Tibial artery (tissue), 4 donors: ENCODE data around the gene GFM1.

ENCODE experiments used
- DNase-seq, 2 donors: peaks; one replicate each; pipeline ENCODE4 v3.0.0-alpha.2; 2019
- H3K27ac ChIP-seq, 2 donors: fragments of 200-600 bp; sonication (generic) in 1 of 2; 1 replicate in 1 of 2; 2 replicates in 1 of 2; pipeline ENCODE4 v1.5.1; 2018 to 2019; ENCODE audit warnings: mild to moderate bottlenecking in 1 of 2
- H3K27me3 ChIP-seq, 2 donors: fragments of 200-600 bp; sonication (generic) in 1 of 2; one replicate each; pipeline versions ENCODE4 v1.5.1 to v1.6.0; 2016 to 2019
- H3K36me3 ChIP-seq, 3 donors: fragments of 200-600 bp; sonication (generic) in 2 of 3; one replicate each; pipeline ENCODE4 v1.5.1; 2016 to 2019; ENCODE audit warnings: mild to moderate bottlenecking in 2 of 3
- H3K4me1 ChIP-seq, 4 donors: fragments of 200-600 bp; sonication (generic) in 2 of 4; 1 replicate in 3 of 4; 2 replicates in 1 of 4; pipeline ENCODE4 v1.5.1; 2016 to 2019
- H3K4me3 ChIP-seq, 2 donors: fragments of 200-600 bp; sonication (generic) in 1 of 2; 1 replicate in 1 of 2; 2 replicates in 1 of 2; pipeline ENCODE4 v1.5.1; 2018 to 2019; ENCODE audit warnings: mild to moderate bottlenecking in 2 of 2
- H3K9me3 ChIP-seq, 3 donors: fragments of 200-600 bp; sonication (generic) in 1 of 3; one replicate each; pipeline ENCODE4 v1.5.1; 2016 to 2019
- intact Hi-C: fragments of 100-400 bp; cut with DNase I; formaldehyde crosslinking; loops from one replicate; pipeline ENCODE4 v1.15.0; 2023; ENCODE audit warnings: low total_unique reads
- TF ChIP-seq, protein P1 (sequence below), 2 experiments: fragments of 200-600 bp in 1 of 2; fragments of 450-650 bp in 1 of 2; IDR thresholded peaks; one replicate each; pipeline ENCODE4 v1.5.1; 2017 to 2019; ENCODE audit warnings: antibody characterized with exemption in 2 of 2, mild to moderate bottlenecking in 1 of 2, moderate library complexity in 1 of 2

GFM1 gene

DNA sequence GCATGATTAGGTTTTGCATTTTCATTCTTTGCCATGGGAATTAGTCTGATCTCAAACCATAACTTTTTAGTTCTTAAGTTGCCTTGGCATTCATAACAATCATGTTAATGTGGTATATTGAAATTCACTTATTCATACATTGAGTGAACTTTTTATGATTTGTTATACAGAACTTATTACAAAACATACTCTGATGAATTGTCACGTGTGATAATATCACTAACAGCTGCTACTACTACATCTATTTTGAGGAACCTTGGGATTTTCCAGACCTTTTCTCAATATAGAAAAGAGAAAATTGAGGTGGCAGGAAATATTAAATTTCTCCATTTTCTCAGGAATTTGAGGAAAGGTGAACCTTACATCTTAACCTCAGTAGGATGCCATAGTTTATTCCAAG is 18.9 kb downstream of the GFM1 start:
- no peak for DNase-seq

DNA sequence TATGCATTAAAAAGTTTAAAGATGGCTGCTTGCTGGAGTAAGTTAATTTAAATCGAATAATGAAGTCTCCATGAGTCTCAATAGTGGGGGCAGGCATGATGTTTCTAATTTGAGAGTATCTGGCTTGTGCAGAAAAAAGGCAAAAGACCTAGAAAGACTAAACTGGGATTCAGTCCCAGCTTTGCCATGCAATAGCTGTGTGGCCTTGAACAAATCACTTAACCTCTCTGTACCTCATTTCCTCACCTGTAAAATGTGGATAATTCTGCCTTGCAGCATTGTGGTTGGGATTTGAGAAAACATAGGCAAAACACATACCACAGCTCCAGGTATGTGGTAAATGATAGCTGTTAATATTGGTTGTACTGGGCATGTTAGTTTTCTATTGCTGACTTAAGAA is 19.5 kb downstream of the GFM1 start:
- Histone ChIP-seq H3K27ac (no peak overlapping the region), H3K36me3 (peaks cover 42 to 86% (median 55%) of the 10 kb centered on the region in 3 donors)
- intact Hi-C loops: no loop called here

More for the DNA sequence above, 18.9 kb downstream of the GFM1 start:
- Histone ChIP-seq H3K9me3 (no peaks in the 10 kb centered on the region), H3K4me3 (no peak overlapping the region), H3K36me3 (peaks cover 42 to 82% (median 61%) of the 10 kb centered on the region in 3 donors), H3K4me1 (no peaks in the 10 kb centered on the region), H3K27ac (no peak overlapping the region), H3K27me3 (no peaks in the 10 kb centered on the region)
- intact Hi-C loops: no loop called here
- TF ChIP-seq, protein P1, sequence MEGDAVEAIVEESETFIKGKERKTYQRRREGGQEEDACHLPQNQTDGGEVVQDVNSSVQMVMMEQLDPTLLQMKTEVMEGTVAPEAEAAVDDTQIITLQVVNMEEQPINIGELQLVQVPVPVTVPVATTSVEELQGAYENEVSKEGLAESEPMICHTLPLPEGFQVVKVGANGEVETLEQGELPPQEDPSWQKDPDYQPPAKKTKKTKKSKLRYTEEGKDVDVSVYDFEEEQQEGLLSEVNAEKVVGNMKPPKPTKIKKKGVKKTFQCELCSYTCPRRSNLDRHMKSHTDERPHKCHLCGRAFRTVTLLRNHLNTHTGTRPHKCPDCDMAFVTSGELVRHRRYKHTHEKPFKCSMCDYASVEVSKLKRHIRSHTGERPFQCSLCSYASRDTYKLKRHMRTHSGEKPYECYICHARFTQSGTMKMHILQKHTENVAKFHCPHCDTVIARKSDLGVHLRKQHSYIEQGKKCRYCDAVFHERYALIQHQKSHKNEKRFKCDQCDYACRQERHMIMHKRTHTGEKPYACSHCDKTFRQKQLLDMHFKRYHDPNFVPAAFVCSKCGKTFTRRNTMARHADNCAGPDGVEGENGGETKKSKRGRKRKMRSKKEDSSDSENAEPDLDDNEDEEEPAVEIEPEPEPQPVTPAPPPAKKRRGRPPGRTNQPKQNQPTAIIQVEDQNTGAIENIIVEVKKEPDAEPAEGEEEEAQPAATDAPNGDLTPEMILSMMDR (IDR thresholded peaks at IDR 0.05): no peak

DNA sequence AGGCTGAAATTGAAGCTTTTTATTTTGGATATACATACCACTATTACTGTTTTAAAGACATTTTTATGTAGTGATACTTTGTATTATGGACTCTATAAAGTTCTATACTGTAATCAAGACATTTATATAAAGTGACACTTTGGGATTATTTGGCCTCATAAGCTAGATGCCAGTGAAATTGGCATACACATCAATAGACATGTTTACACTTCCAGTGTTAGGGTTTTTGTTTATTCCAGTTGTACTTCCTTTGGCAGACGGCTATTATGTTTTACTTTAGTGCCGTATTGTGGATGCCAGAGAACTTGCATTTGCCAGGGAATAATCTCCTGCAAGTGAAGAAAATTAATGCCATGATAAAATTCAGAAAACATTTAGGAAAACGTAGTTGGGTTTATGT is 22.1 kb downstream of the GFM1 start:
- Histone ChIP-seq H3K4me3 (no peak overlapping the region), H3K27ac (no peak overlapping the region), H3K9me3 (no peaks in the 10 kb centered on the region), H3K27me3 (no peaks in the 10 kb centered on the region), H3K36me3 (peaks cover 34 to 63% (median 36%) of the 10 kb centered on the region in 3 donors), H3K4me1 (peaks cover 0 to 9% (median 0%) of the 10 kb centered on the region in 4 donors)
- intact Hi-C loops: no loop called here
- DNase-seq: no peak
- TF ChIP-seq, protein P1 (IDR thresholded peaks at IDR 0.05): no peak

More for the DNA sequence above, 19.5 kb downstream of the GFM1 start:
- no peak for DNase-seq
- H3K9me3 ChIP-seq: no peaks in the 10 kb centered on the region
- H3K4me1 ChIP-seq: no peaks in the 10 kb centered on the region
- H3K27me3 ChIP-seq: no peaks in the 10 kb centered on the region
- TF ChIP-seq, protein P1 (IDR thresholded peaks at IDR 0.05): no peak
- no peak overlapping the region for H3K4me3 ChIP-seq

DNA sequence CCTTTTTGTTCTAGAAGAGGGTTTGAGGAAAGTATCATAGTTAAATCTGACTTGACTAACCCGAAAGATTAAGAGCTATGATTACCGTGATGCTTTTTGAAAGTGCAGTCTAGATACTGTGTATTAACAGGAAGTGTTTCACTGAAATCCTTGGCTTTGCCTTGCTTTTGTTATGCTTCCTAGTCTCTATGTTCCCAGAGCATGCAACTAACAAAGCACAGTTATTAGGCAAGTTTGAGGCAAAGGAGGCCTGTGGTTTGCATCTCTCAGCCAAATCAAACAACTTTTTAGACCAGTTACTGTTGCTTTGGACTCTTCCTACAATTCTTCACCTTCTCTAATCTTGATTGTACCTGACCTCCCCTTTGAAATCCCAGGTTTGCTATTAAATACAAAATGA is 24.2 kb downstream of the GFM1 start:
- H3K27me3 ChIP-seq: no peaks in the 10 kb centered on the region
- H3K4me1 ChIP-seq: peaks cover 0 to 19% (median 0%) of the 10 kb centered on the region in 4 donors
- no peaks in the 10 kb centered on the region for H3K9me3 ChIP-seq
- peaks cover 24 to 47% (median 28%) of the 10 kb centered on the region in 3 donors for H3K36me3 ChIP-seq
- H3K4me3 ChIP-seq: no peak overlapping the region
- DNase-seq: no peak
- TF ChIP-seq, protein P1 (IDR thresholded peaks at IDR 0.05): no peak
- intact Hi-C loops: no loop called here
- H3K27ac ChIP-seq: no peak overlapping the region

DNA sequence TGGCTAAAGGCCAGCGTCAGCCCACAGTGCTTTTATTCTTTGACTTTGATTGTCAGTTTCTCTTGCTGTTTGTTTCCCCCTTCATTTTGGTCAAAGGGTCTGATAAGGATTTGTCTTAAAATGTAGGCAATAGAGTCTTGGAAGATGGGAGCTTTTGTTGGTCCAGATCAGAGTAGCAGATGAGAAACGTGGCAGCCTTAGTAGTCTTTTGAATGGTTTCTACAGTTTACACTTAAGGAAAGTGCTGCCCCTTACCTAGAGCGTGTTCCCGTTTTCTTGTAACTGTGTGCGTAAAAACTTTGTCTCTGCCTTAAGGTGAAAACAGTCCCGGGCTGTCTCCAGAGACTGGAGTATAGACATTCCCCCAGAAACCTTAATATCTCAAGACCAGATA is 27.5 kb downstream of the GFM1 start:
- Histone ChIP-seq H3K36me3 (peaks cover 6 to 22% (median 13%) of the 10 kb centered on the region in 3 donors), H3K4me3 (peak overlapping the region; percentile 52 to 56), H3K4me1 (peaks cover 0 to 19% (median 0%) of the 10 kb centered on the region in 4 donors), H3K27ac (peak overlapping the region; percentile 62 to 71), H3K9me3 (no peaks in the 10 kb centered on the region), H3K27me3 (no peaks in the 10 kb centered on the region)
- TF ChIP-seq, protein P1 (IDR thresholded peaks at IDR 0.05): no peak
- intact Hi-C loops: no loop called here
- DNase-seq: no peak
